Measurements from ENCODE around the gene DUSP2. TPM values are rescaled to one million over a fixed set of nuclear protein-coding genes. Genes with fewer than 3 reads are reported as not detected.

Gene DUSP2
- total and polyA plus RNA-seq, 10 of the 15 experiments (the other 5 are each of a cell fraction or from before 2014, with no cell fraction given), result 9.7 to 212 (median 57.2) TPM

DNA sequence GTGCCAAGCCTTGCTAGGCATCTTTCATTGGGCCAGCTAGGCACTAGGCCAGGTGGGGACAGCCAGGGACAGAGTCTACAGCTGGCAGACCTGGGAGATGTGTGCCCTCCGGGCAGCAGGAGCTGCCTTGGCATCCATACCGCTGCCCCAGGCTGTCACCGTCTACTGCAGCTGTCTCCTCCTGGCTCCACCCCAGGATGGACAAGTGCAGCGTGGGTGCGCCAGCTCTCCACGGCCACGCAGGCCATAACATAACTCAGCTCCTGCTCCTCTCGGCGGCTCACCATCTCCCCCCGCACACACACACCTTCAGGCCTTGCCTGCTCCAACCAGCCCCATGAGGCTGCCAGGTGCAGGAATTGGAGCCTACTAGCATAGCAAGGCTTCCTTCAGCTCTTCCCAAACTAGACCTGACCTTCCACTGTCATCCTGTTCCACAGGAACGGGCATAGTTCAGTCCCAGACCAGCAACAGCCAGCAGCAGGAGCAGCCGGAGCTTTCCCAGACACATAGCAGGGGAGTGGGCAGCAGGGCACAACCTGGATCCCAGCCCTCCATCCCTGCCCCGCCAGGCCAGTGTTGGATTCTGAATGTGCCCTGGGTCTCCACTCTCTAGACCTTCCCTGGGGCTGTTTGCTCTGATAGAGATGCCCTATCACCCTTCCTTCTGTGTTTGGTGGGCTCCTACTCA lies 26.4 kb downstream of the DUSP2 start:
- Histone ChIP-seq H2AFZ (ENCODE audit: control insufficient read depth, low read depth, low read length) (no peak overlapping the region), H3K79me2 (ENCODE audit: control insufficient read depth, insufficient read depth, low read length) (no peaks in the 10 kb centered on the region), H3K9ac (ENCODE audit: control insufficient read depth, insufficient read depth, low read length) (no peak overlapping the region), H3K27me3 (replicated peaks in 1 of 2; ENCODE audit: control insufficient read depth in 2 of 2, insufficient read depth in 2 of 2, low read length in 1 of 2) (peaks cover 0 to 1% of the 10 kb centered on the region in 2 experiments; a peak in 2 of 4 replicates), H4K20me1 (ENCODE audit: control insufficient read depth, insufficient read depth) (no peaks in the 10 kb centered on the region; the same call in 1 of the 2 replicates), H3K4me3 (no peak overlapping the region), H3K9me3 (replicated peaks; ENCODE audit: control insufficient read depth, insufficient read depth, low read length) (no peaks in the 10 kb centered on the region), H3K36me3 (ENCODE audit: control insufficient read depth in 2 of 2, insufficient read depth in 2 of 2, low read length in 1 of 2) (no peaks in the 10 kb centered on the region), H3K4me2 (ENCODE audit: control insufficient read depth, insufficient read depth) (no peak overlapping the region), H3K27ac (ENCODE audit: control insufficient read depth, insufficient read depth) (no peak overlapping the region), H3K4me1 (ENCODE audit: control insufficient read depth, insufficient read depth, low read length) (peaks cover 10% of the 10 kb centered on the region)
- in situ Hi-C loops (cut with MboI) (no loop called here), intact Hi-C loops (cut with micrococcal nuclease; ENCODE audit: unreplicated experiment) (loop anchor here (5.0 kb wide), 1 partner anchor 148 kb away; the partner anchor contains the start of genes CIAO1 and TMEM127)
- TF ChIP-seq HDAC6 (IDR thresholded peaks at IDR 0.05; ENCODE audit: unreplicated experiment) (no peak), NKRF (conservative IDR thresholded peaks at IDR 0.05) (no peak), USF1 (IDR thresholded peaks at IDR 0.05; ENCODE audit: borderline replicate concordance, extremely low read length, insufficient read depth, low read depth, low read length) (no peak)
- RAD21 ChIA-PET (ENCODE audit: unreplicated experiment), result interaction anchor here (0.7 to 2.8 kb wide), 5 partner anchors 28 to 126 kb away, joined by 3 to 21 read pairs (median 3); no protein-coding TSS in a partner anchor
- FAIRE-seq, result no peak
- SMC1A ChIA-PET (ENCODE audit: uncharacterized antibody, unreplicated experiment), result interaction anchor here (0.7 to 1.1 kb wide), 4 partner anchors 33 to 126 kb away, joined by 3 to 5 read pairs (median 3); no protein-coding TSS in a partner anchor
- 75% methylated on average over 13 of the region's 13 CpGs for WGBS (ENCODE audit: insufficient coverage, insufficient replicate concordance, low lambda C conversion rate, missing lambda C conversion rate)
- CTCF ChIA-PET, result interaction anchor here (0.6 to 3.8 kb wide), 7 partner anchors 12 to 126 kb away, joined by 3 to 33 read pairs (median 9); no protein-coding TSS in a partner anchor
- no peak for ATAC-seq
- BruUV-seq (replicated peaks), result no TSS peak
- POLR2A ChIA-PET, result no interaction called here
- no peak for DNase-seq (ENCODE audit: low read depth, low spot score)

Measured in GM12878 (cell line).